GM12874 (cell line): ENCODE measurements around the gene RNF150.

Source experiments
- CTCF ChIP-seq: IDR thresholded peaks from 2 replicates; pipeline ENCODE4 v1.5.1; 2011; ENCODE audit warnings: low read depth, mild to moderate bottlenecking, control low read depth, low read length, moderate library complexity; ENCODE audit not compliant: insufficient read depth

Gene RNF150

DNA sequence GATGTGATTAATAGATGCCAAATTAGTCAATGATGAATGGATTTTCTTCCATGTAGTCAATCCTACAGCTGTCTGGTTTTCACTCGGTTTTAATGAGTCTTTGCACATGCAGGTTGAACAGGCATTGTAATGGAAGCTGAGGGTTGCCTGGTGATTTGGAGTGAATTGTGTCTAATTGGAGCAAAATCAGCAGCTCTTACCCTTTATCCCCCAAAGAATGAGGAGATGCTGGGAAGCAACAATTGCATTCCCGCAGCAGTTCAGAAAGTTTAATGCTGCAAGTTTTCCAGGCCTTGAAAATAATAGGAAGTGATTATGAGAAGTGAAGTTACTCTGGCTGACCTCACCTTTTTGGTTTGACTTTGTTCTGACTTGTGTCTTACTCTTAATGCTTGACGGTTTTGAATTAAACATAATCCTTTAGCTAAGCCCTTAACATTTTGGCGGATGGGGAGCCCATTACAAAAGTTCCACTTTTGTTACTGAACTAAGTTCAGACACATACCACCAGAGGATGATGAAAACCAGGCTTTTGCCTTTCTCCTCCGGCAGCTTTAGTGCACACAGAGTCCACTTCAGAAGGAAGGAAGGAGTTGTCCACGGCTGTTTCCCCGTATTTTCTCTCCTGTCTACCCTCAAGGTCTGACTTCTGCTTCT lies 298.3 kb downstream of the RNF150 start:
- TF ChIP-seq CTCF = no peak

DNA sequence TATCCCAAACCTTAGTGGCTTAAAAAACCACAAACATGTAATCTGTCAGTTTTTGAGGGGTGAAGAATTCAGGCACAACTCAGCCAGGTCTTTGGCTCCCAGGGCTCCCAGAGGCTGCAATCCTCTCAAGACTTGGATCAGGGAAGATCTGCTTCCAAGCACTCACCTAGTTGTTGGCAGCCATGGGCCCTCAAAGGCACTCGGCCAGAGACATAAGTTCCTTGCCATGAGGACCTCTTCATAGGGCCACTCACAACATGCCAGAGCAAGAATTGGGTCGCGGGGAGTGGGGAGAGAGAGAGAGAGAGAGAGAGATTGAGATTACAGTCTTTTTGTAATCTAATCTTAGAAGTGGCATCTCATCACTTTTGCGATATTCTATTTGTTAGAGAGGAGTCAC lies 300.0 kb downstream of the RNF150 start:
- TF ChIP-seq CTCF = no peak

- TF ChIP-seq CTCF = no peak
Observed at GRCh38 chr4:140829825-140830224, 303.4 kb downstream of the RNF150 start.

DNA sequence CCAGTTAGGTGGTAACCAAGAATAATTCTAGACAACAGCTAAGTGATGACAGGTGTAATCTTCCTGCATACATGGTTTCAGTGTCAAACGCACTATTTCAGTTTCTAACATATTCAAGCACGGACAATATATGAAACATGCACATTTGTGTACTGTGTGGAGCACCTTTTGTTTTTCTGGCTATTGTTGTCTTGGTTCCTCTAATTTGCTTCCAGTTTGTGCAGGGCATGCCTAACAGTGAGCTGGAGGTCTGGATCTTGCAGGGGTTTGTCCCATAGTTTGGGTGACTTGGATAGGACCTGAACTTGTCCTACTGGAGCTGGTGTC lies 306.6 kb downstream of the RNF150 start:
- no peak for TF ChIP-seq CTCF

DNA sequence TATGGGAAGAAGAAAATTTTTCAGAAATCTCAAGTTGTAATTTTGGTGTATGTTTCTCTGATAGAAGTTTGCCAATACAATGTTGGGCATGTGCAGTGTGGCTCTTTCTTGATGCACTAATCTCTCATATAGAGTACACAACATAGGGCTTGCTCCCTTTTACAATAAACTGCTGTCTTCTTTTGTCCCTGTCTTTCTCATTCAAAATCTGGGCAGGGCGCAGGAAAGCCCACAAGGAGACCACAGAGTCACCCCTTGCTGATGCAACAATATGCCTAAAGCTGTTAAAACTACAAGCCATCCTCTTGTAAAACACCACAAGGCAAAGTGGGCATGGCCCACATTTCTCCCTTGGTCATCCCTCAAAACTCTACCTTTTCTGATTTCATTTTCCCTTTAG lies 313.7 kb downstream of the RNF150 start:
- no peak for TF ChIP-seq CTCF

DNA sequence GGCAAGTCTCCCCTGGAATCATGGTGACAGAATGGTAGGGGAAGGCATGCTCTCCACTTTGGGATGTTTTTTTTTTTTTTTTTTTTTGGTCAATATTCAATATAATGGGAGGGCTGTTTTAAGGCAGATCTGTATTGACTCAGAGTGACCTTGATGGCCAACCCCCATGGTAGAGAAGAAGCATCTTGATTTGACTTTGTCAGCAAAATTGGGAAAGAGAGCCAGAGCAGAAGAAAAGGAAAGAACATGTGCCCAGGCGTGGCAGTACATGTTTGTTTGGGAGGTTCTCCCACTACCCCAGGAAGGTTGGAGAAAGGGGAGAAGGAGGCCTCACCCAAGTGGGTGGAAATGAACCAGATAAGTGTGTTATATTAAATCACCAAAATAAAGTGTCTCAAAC lies 314.8 kb downstream of the RNF150 start:
- TF ChIP-seq CTCF = no peak

DNA sequence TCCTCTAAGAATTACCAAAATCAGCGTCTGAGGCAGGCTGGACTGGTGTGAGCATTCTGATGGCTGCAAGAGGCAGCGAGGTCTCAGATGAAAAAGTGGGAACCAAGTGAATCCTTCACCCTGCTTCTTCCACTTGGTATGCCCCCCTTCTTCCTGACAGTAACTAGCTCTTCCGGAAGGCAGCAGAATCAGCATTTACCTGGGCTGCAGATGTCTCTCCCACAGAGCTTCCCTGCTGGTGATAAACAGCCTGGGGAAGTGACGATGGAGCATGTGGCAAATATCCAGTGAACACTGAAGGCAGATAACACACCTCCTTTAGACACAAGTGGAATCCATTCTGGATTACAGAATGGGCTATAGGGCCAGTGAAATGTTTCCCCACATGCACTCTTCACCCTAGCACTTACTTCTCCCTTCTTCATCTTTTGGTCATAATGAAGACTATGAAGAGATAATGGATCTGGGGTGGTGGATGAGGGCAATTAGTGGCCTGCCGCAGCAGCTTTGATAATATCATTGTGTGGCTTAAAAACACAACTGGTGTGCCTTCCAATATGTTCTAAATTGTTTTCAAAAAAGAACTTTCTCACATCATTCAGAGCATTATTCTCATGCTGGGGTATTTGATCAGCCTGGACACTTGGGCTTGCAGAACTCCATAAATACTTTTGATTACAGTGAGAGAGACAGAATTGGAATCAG lies 316.3 kb downstream of the RNF150 start:
- no peak for TF ChIP-seq CTCF
